Keratinocyte (primary cell): Measurements from ENCODE around the gene CPEB3.
"Not testable (repeated sequence)": the region's sequence is repeated elsewhere in the genome, so short reads cannot be mapped to it uniquely, and the experiment has no call there.

ENCODE experiments used
- CTCF ChIP-seq, 3 experiments: IDR thresholded peaks in 1 of 3; conservative IDR thresholded peaks in 1 of 3; optimal IDR thresholded peaks in 1 of 3; 2 replicates in 2 of 3; 3 replicates in 1 of 3; pipeline versions ENCODE3 to v1.5.1; 2011; ENCODE audit warnings: low read length in 3 of 3, mild to moderate bottlenecking in 3 of 3, moderate library complexity in 2 of 3, control low read depth in 1 of 3, inconsistent platforms in 1 of 3; ENCODE audit not compliant: insufficient read depth in 2 of 3; ENCODE audit errors: extremely low read depth in 1 of 3
- EZH2 ChIP-seq: IDR thresholded peaks from one replicate; pipeline ENCODE4 v1.6.1; 2012; ENCODE audit warnings: inconsistent platforms, mild to moderate bottlenecking, low read length, moderate library complexity

GRCh38 chr10:92114917-92115316 is 176.0 kb downstream of the CPEB3 start:
- not testable (repeated sequence) for TF ChIP-seq CTCF (optimal IDR thresholded peaks at IDR 0.05 in 1 of 3, IDR thresholded peaks at IDR 0.05 in 1 of 3, conservative IDR thresholded peaks at IDR 0.05 in 1 of 3; ENCODE audit: extremely low read depth in 1 of 3, insufficient read depth in 2 of 3, low read length in 3 of 3); EZH2
